Stimulated activated CD4-positive, alpha-beta T cell treated with anti-CD3 and anti-CD28 coated beads, Interleukin-4, amount 100 ng/mL, for 1 hour (primary cell): ENCODE results near the gene SLC48A1.
"Not testable (repeated sequence)": the region's sequence is repeated elsewhere in the genome, so short reads cannot be mapped to it uniquely, and the experiment has no call there.

Source experiments
- DNase-seq: peaks from one replicate; pipeline ENCODE4 v3.0.0-alpha.2; 2020

The SLC48A1 gene

DNA sequence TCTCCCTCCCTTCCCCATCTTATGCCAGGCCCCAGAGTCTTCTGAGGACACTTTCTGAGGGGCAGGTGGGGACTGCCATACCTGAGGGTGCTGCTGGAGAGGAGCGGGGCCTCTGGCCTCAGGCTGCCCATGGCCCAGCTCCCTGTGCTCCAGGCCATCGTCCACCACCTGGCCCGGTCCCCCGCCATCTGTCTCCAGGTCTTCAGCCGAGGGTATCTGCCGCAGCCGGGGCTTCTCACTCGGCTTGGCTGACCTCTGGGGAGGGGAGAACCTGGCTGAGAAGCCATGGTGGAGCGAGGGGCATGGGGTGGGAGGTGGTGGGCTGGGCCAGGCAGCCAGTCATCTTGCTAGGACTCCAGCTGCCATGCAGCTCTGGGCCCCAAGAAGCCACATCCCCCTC, 21.6 kb downstream of the SLC48A1 start:
- DNase-seq = no peak

DNA sequence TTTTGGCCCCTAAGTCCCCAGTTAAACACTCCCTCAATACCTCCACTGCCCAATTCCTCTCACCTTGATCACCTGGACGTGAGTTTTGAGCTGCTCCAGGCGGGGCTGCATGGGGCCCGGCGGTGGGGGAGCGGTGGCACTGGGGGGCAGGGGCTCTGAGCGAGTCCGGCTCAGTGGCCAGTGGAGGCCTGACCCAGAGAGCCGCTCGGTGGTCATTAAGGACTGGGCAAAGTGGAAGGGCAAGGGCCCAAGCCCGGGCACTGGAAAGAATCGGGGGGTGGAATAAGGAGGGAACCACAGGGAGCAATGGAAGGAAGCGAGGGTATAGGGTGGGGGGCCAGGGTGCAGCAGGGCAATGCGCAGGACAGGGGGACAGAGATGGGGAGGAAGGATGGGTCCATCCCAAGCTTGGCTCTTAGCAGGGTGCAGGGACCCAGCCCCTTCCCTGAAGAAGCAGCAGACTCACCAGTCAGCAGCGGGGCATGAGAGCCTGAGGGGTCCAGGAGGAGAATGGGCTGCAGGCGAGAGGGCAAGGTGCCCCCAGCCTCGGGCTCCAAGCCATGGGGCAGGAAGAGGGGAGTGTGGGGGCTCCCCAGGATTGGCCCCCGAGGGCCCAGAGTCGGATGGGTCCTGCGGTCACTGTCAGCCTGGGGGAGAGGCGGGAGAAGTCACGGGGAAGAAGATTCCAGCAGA, 22.2 kb downstream of the SLC48A1 start:
- DNase-seq = no peak

- no peak for DNase-seq
Measured at GRCh38 chr12:47795814-47796411, 22.9 kb downstream of the SLC48A1 start.

- DNase-seq = no peak
Measured at GRCh38 chr12:47797441-47797840, 24.4 kb downstream of the SLC48A1 start.

DNA sequence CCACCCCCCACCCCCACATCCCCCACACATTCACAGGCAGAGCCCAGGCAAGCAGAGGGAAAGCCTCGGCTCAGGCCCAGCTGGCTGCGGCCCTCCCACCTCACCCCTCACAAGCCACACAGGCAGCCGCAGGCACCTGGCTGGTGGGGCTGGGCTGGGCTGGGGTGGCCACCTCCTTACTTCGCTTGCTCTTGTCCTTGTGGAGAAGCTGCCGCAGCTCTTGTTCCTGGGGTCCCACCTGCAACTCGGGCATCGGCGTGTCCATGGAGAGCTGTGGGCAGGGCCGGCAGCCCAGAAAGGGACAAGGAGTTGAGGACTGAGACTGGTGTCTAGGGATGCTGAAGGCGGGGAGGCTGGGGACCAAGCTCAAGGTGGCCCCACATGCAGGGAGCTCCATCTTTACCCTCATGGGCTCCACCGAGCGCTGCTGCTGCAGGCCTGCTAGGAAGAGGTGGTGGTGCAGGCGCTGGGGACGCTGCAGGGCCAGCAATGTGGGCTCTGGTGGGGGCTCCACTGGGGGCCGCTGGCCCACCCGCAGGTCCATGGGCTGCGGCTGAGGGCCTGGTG, 25.4 kb downstream of the SLC48A1 start:
- DNase-seq = no peak

GRCh38 chr12:47799357-47799955, 26.4 kb downstream of the SLC48A1 start:
- DNase-seq = no peak

DNA sequence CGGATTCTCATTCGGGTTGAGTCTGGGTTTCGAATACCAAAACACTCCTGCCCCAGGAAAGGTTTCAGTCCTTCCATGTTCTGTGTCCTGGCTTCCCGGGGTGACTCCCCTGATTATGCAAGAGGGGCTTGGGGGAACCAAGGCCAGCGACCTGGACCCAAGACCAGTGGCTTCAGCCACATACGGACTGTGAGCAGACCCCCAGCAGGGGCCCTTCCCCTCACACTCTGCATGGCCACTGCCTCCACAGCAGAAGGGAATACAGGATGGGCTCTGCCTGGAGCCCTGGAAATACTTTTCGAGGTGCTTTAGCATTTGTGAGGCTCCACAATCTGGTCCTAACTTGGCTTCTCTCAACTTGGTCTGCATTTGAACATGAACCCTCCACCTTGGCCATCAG, 27.5 kb downstream of the SLC48A1 start:
- no peak for DNase-seq

DNA sequence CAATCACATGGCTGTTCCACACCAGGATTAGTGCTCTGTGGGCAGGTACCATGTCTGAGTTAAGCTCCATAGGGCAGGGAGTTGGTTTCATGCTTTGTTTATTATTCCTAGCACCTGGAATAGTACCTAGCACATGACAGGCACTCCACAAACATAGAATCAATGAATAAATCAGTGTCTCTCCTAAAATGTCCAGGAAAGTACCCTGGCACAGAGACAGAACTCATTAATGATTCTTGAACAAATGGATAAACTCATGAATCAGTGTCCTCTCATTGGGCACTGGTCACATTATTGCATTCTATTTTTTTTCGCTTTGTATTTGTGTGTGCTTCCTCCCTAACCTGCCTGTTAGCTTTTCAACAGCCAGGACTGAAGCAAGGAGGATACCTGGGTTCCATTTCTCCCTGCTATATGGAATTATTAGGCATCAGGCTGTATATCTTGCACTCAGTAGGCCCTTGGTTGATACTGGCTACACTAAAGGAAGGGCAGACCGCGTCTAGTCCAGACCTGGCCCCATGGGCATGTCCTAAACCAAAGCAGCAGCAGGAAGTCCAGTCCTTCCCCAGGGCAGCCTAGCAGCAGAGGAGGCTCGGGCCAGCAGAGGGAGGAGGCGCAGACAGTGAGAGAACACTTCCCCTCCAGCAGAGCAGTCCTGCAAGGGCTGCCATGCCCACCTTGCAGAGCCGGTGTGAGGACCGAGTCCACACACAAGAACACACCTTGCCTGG, 28.3 kb downstream of the SLC48A1 start:
- DNase-seq = no peak

DNA sequence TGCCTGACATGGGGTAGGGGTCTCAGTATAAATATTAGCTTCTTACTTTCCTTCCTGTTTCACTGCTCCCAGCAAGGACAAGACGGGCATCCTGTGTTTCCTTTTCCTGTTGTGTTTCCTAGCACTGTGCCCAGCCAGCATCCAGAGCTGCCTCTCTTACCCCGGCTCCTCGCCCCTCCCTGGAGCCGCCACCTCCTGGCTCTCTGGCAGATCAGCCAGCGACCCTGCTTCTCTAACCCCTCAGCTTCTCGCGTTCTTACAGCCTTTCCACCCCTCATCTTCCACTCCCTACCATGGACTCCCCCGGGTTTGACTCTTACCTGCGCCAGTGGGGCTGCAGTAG, 28.8 kb downstream of the SLC48A1 start:
- no peak for DNase-seq

DNA sequence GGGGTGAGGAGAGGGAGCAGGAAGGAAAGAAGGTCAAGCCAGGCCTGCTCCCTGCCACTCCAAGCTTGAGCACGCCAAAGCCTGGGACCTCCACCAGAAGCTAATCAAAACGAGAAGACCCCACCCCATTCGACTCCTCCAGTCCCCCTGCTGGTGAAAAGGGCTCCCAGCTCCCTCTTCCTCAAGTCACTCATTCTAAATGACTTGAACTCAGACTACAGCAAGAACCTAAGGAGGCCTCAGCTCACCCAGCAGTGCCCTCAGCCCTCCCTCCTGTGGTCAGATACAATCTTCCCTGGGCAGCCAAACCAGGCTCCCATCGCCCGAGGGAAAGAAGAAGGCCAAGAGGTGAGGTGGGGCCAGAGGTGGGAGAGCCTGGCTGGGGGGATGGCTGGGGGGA, 29.3 kb downstream of the SLC48A1 start:
- DNase-seq = no peak

DNA sequence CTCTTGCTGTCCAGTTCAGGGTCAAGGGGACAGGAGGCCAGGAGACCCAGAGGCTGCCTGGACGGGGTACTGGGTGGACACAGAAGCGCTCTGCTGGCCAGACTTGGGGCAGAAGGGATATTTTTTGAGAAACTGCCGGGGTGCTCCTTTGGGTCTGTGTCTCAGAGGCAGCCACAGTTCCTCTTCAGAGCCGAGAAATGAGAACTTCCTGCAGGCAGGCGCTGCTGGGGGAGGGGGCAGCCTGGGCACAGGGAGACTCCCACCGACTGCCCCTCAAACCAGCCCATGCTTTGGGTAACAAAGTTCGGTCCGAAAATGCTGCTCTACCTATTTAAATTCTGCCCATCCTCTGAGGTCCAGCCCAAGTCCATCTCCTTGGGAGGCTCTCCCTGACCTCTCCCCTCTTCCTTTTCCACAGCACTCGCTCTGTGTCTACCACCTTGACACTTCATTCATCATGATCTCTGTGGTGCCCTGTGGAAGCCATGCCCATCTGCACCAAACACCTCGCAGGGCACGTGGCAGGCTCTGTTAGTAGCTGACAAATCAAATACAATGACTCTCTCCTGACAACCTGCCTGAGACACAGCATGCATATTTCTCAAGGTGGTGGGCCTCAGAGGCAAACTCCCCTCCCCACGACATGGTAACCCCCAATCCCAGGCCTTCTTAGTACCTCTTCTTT, 30.3 kb downstream of the SLC48A1 start:
- DNase-seq = no peak

DNA sequence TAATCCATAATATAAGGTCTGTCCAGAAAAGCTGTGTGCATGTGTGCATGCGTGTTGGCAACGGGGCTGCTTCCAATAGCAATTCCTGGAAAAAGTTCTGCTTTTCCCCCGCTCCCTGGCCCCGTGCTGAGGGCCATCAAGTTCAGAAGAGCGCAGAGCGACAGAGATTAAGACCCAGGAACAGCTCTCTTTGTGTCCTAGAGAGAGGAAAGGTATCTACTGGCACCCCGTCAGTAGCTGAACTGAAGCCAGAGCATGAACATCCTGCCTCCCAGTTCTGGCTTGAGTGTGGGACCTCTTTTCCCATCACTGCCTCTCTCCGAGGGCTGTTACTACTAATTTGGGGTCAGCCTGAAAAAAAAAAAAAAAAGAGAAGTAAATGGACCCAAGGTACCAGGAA, 31.1 kb downstream of the SLC48A1 start:
- no peak for DNase-seq

DNA sequence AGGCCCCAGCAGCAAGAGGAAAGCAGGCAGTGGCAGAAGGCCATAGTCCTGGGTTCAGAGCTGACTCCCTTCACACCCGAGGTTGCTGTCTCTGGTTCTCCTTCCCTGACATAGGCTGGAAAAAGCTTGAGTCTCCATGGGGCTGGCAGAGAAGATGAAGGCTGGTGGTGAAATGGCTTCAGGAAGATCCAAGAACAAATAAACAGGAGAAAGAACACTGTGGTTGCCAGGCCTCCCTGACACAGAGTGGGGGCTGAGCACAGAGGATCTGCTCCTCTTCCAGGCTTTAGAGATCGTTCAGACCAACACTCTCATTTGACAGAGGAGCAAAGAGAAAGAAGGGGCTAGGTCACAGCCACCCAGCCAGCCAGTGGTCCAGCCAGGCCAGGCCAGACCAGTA, 32.4 kb downstream of the SLC48A1 start:
- no peak for DNase-seq

GRCh38 chr12:47807338-47807737, 34.3 kb downstream of the SLC48A1 start:
- DNase-seq = no peak

GRCh38 chr12:47808050-47808449, 35.0 kb downstream of the SLC48A1 start:
- DNase-seq = peak; percentile 76

GRCh38 chr12:47808574-47809365, 35.7 kb downstream of the SLC48A1 start:
- no peak for DNase-seq

DNA sequence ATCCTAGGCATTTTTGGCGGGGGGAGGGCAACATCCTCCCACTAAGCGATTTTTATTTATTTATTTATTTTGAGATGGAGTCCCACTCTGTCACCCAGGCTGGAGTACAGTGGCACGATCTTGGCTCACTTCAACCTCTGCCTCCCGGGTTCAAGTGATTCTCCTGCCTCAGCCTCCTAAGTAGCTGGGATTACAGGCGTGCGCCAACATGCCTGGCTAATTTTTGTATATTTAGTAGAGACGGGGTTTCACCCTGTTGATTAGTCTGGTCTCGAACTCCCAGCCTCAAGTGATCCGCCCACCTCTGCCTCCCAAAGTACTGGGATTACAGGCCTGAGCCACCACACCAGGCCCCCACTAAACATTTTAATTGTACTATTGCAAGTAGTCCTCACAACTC, 36.5 kb downstream of the SLC48A1 start:
- DNase-seq = not testable (repeated sequence)

- no peak for DNase-seq
Measured at GRCh38 chr12:47811072-47811396, 38.0 kb downstream of the SLC48A1 start.

DNA sequence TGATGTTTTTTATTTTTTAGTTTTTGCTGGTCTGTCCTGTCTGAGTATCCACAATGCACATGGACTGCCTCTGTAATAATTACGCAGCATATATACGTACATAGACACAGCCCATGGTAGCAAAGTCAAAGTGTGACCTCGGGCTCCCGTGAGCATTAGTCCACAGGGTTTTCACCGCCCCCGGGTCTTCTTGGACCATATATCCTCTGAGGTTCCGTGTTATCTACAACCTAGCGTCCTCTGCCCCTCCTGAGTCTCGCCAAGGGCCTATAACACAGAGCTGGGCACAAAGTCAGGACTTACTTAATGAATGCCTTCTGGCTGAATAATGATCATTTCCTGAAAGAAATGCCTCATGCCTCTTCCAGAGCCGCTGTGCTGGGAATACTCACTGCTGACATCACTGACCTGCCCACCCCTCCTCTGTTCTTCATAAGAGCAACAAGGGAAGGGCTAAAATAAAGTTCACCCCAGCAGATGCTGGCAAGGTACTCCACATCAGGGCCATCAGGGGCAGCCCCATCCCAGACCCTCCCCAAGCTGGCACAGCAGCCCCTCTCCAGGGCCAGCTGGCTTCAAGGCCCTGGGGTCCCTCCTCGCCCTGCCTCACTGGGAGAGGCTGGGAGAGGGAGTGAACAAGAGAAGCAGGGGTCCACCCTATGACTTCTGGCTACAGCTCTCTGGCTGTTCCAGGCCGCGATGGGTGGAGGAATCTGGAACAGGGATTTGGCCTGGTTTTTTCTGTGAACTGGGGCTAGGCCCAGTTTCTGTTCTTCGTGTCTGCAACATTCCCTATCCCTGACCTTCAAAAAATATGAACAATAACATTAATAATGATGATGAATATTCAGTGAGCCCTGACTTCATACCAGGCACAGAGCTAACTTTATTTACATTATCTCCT, 38.8 kb downstream of the SLC48A1 start:
- DNase-seq = no peak

DNA sequence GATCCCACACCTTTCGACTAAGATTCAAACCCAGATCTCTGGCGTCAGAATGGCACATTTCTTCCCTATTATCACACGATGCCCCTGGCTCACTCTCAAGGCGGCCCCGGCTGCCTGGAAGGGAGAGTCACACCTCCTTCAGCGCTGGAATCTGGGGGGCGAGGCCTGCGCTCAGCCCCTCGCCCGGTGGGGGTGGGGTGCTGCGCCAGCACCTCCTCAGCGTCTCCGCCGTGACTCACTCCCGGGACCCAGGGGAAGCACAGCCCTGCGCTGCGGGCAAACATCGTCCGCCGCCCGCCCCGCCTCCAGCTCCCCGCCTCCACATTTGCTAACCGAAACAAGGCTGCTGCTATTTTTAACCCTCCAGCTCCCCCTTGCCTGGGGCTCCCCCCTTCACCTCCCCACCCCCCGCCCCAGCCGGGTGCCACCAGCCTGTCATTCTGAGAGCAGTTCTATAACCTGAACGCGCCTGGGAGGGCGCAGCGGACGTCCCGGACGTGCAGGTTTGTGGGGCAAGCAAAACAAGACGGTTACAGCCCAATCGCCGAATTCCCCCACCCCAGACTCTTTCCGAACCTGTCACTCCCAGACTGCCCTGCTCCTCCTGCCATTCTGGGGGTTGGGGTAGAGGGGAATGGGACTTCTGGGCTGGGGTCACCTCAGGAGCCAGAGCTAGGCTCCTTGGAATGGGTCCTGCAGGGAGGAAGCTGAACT, 39.9 kb downstream of the SLC48A1 start:
- peak; percentile 95 for DNase-seq
